MCF 10A (cell line): ENCODE measurements around the gene SH2D4B. TPM values are rescaled to one million over a fixed set of nuclear protein-coding genes. Genes with fewer than 3 reads are reported as not detected.

Experiments
- BruUV-seq: library from RNA; stranded (reverse); fragments of 400-500 nt; replicated peaks from 2 replicates; lab custom pipeline; 2021; lab: Mats Ljungman, UMichigan
- CTCF ChIA-PET: fragments of 300-600 bp; sonication (Branson Sonifier 250); formaldehyde crosslinking; extraction: SDS; loops from one replicate; lab custom pipeline; 2021; ENCODE audit warnings: antibody characterized with exemption, inconsistent platforms; lab: Yijun Ruan, JAX
- POLR2A ChIA-PET: fragments of 300-600, 350-650 bp; sonication (Branson Sonifier 250); formaldehyde crosslinking; extraction: SDS; loops from one replicate; lab custom pipeline; 2020; ENCODE audit warnings: antibody characterized with exemption, inconsistent platforms; lab: Yijun Ruan, JAX
- DNase-seq: peaks from one replicate; pipeline ENCODE4 v3.0.0-alpha.2; 2018; ENCODE audit not compliant: unreplicated experiment
- H3K27ac Mint-ChIP-seq: one replicate; pipeline ENCODE4 v1.8.0; 2022; ENCODE audit warnings: mild to moderate bottlenecking, low read depth, mixed read lengths; ENCODE audit not compliant: unreplicated experiment
- H3K27me3 Mint-ChIP-seq: one replicate; pipeline ENCODE4 v1.8.0; 2022; ENCODE audit warnings: mixed read lengths; ENCODE audit not compliant: insufficient read depth, unreplicated experiment
- H3K36me3 Mint-ChIP-seq: one replicate; pipeline ENCODE4 v1.8.0; 2022; ENCODE audit warnings: mild to moderate bottlenecking, moderate library complexity, mixed read lengths; ENCODE audit not compliant: insufficient read depth, unreplicated experiment
- H3K4me1 Mint-ChIP-seq: one replicate; pipeline ENCODE4 v1.8.0; 2022; ENCODE audit warnings: mixed read lengths; ENCODE audit not compliant: insufficient read depth, unreplicated experiment
- H3K4me3 Mint-ChIP-seq: one replicate; pipeline ENCODE4 v1.8.0; 2022; ENCODE audit warnings: mild to moderate bottlenecking, moderate library complexity, mixed read lengths; ENCODE audit not compliant: unreplicated experiment
- H3K9me3 Mint-ChIP-seq: one replicate; pipeline ENCODE4 v1.8.0; 2022; ENCODE audit warnings: mixed read lengths; ENCODE audit not compliant: unreplicated experiment
- intact Hi-C: fragments of 100-400 bp; cut with micrococcal nuclease; formaldehyde crosslinking; loops from 2 replicates; pipeline ENCODE4 v1.14.1; 2022
- total RNA-seq: library from RNA; stranded (reverse); gene quantifications from 2 replicates; pipeline ENCODE4 v1.2.3, GENCODE V29; 2022
- TF ChIP-seq, protein P1 (sequence below): fragments of 200-600 bp; IDR thresholded peaks from one replicate; pipeline ENCODE4 v1.8.0; 2022; ENCODE audit warnings: antibody characterized with exemption, mild to moderate bottlenecking; ENCODE audit not compliant: unreplicated experiment

SH2D4B gene
- total RNA-seq, 1 experiment from 2014 or later: not detected

DNA sequence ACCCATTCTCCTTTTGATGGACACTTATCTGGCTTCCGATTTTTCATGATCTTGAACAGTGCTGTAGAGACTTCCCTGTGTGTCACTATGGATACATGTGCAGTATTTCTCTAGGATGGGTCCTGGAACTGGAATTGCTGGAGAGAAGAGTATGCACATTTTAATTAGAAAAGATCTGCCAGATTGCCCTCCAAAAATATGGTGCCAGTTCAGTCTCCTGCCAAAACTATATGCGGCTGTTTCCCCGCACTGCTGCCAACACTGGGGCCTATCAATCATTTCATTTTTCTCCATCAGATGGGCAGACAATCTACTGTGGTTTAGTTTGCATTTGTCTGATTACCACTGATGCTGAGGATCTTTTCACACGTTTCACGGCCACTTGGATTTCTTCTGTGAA lies 105.0 kb downstream of the SH2D4B start:
- H3K9me3 Mint-ChIP-seq: no peaks in the 10 kb centered on the region
- H3K27me3 Mint-ChIP-seq: peaks cover 57% of the 10 kb centered on the region
- TF ChIP-seq, protein P1, sequence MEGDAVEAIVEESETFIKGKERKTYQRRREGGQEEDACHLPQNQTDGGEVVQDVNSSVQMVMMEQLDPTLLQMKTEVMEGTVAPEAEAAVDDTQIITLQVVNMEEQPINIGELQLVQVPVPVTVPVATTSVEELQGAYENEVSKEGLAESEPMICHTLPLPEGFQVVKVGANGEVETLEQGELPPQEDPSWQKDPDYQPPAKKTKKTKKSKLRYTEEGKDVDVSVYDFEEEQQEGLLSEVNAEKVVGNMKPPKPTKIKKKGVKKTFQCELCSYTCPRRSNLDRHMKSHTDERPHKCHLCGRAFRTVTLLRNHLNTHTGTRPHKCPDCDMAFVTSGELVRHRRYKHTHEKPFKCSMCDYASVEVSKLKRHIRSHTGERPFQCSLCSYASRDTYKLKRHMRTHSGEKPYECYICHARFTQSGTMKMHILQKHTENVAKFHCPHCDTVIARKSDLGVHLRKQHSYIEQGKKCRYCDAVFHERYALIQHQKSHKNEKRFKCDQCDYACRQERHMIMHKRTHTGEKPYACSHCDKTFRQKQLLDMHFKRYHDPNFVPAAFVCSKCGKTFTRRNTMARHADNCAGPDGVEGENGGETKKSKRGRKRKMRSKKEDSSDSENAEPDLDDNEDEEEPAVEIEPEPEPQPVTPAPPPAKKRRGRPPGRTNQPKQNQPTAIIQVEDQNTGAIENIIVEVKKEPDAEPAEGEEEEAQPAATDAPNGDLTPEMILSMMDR: no peak
- H3K36me3 Mint-ChIP-seq: peaks cover 5% of the 10 kb centered on the region
- H3K27ac Mint-ChIP-seq: no peak overlapping the region
- intact Hi-C loops: no loop called here
- no TSS peak for BruUV-seq
- no peaks in the 10 kb centered on the region for H3K4me1 Mint-ChIP-seq
- no peak for DNase-seq
- ChIA-PET CTCF (no interaction called here), POLR2A (no interaction called here)
- H3K4me3 Mint-ChIP-seq: no peak overlapping the region

DNA sequence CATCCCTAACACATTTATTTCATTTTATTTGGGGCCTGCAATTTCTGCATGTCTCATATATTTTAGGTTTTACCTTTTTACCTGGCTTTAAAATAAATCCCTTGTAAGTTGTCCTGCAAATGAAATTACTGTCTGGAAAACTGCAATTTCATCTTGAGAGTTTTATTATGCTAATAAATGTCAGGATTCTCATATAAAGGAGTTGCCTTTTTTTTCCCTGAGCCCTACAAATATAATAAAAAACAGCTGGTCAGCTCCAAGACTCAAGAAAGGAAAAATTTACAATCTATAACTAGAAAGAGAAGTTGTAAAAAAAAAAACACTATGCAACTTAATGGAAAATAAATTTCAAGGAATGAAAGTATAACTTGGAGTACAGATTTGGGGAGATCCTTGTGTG lies 108.7 kb downstream of the SH2D4B start:
- TF ChIP-seq, protein P1: no peak
- BruUV-seq: no TSS peak
- no peak for DNase-seq
- peaks cover 5% of the 10 kb centered on the region for H3K36me3 Mint-ChIP-seq
- intact Hi-C loops: no loop called here
- no peaks in the 10 kb centered on the region for H3K4me1 Mint-ChIP-seq
- no peak overlapping the region for H3K27ac Mint-ChIP-seq
- no peaks in the 10 kb centered on the region for H3K9me3 Mint-ChIP-seq
- CTCF ChIA-PET: interaction anchor here (0.6 to 11.5 kb wide), 4 partner anchors 16 to 511 kb away, joined by 3 to 127 read pairs (median 4); no protein-coding TSS in a partner anchor
- POLR2A ChIA-PET: no interaction called here
- peaks cover 41% of the 10 kb centered on the region for H3K27me3 Mint-ChIP-seq
- no peak overlapping the region for H3K4me3 Mint-ChIP-seq

DNA sequence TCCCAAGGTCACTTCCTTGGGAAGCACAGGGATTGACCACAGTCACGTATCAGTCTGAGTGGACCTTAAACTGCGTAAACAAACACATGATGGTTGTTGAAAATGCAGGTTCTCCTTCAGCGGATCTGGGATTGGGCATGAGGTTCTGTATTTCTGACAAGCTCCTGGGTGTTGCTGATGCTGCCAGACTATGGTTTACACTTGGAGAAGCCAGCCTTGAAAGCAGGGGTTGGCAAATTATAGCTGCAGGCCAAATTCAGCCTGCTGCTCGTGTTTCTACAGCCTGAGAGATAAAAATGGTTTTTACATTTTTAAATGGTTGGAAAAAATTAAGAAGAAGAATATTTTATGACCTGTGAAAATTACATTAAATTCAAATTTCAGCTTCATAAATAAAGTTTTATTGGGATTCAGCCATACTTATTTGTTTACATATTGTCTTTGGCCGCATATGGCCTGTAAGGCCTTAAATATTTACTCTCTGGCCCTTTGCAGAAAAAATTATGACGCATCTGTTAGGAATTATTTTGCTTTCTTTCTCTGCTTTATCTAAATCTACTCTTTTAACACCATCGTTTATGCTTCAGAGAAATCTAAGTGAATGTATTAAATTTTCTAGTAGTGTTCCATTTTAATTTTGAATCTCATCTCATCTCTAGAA lies 109.6 kb downstream of the SH2D4B start:
- intact Hi-C loops: no loop called here
- POLR2A ChIA-PET: no interaction called here
- BruUV-seq: no TSS peak
- Mint-ChIP-seq H3K9me3 (no peaks in the 10 kb centered on the region), H3K27ac (no peak overlapping the region), H3K27me3 (peaks cover 38% of the 10 kb centered on the region), H3K4me3 (no peak overlapping the region), H3K4me1 (no peaks in the 10 kb centered on the region), H3K36me3 (peaks cover 5% of the 10 kb centered on the region)
- TF ChIP-seq, protein P1: no peak
- CTCF ChIA-PET: interaction anchor here (0.6 to 11.5 kb wide), 4 partner anchors 15 to 119 kb away, joined by 3 to 127 read pairs (median 4); no protein-coding TSS in a partner anchor
- no peak for DNase-seq

DNA sequence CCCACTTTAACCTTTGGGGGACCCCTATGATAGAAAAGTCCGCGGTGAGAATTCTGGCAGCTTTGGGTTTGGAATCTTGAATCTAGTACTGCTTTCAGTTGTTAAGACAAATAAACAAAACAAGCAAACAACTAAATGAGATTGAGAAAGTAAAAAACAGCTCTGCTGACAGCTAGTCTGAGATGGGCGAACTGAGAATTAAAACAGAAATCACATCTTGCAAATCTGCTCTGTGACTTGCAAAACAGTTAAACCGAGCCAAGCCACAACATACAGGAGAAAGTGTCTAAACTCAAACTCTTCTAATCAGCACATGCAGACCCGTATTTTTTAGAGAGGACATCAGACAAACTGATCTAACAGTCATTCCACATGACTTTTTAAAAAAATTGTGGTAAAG lies 110.4 kb downstream of the SH2D4B start:
- no TSS peak for BruUV-seq
- Mint-ChIP-seq H3K4me3 (no peak overlapping the region), H3K9me3 (no peaks in the 10 kb centered on the region), H3K4me1 (no peaks in the 10 kb centered on the region), H3K27ac (no peak overlapping the region), H3K36me3 (no peaks in the 10 kb centered on the region), H3K27me3 (peaks cover 30% of the 10 kb centered on the region)
- intact Hi-C loops: no loop called here
- TF ChIP-seq, protein P1: no peak
- ChIA-PET CTCF (interaction anchor here (11.5 kb wide), 1 partner anchor 14 kb away, joined by 127 read pairs; no protein-coding TSS in a partner anchor), POLR2A (no interaction called here)
- DNase-seq: no peak
